HTR-8/SVneo (cell line): ENCODE measurements around the gene LRRC41.

Experiments
- DNase-seq: peaks from one replicate; pipeline ENCODE4 v3.0.0; 2011; ENCODE audit warnings: low spot score, mixed read lengths; ENCODE audit not compliant: insufficient read length
- FAIRE-seq: peaks from 2 replicates; lab custom pipeline; 2011; peaks lifted over from hg19 to GRCh38; lab: Jason Lieb, UNC

Gene LRRC41

GRCh38 chr1:46288485-46289133, 14.8 kb downstream of the LRRC41 start:
- FAIRE-seq = no peak

GRCh38 chr1:46285730-46286477, 17.5 kb downstream of the LRRC41 start:
- FAIRE-seq (no peak), DNase-seq (no peak)

More at GRCh38 chr1:46288485-46289133, 14.8 kb downstream of the LRRC41 start:
- DNase-seq = no peak

GRCh38 chr1:46284597-46285564, 18.5 kb downstream of the LRRC41 start:
- DNase-seq (no peak), FAIRE-seq (peak; percentile 20)

- DNase-seq (no peak), FAIRE-seq (no peak)
Observed at GRCh38 chr1:46284058-46284457, 19.4 kb downstream of the LRRC41 start.

GRCh38 chr1:46281021-46281420, 22.4 kb downstream of the LRRC41 start:
- no peak for FAIRE-seq
- DNase-seq = no peak

GRCh38 chr1:46280092-46280491, 23.3 kb downstream of the LRRC41 start:
- FAIRE-seq (no peak), DNase-seq (no peak)

GRCh38 chr1:46278807-46279206, 24.6 kb downstream of the LRRC41 start:
- FAIRE-seq (no peak), DNase-seq (no peak)

- no peak for DNase-seq
- FAIRE-seq = no peak
Observed at GRCh38 chr1:46277658-46278373, 25.6 kb downstream of the LRRC41 start.

GRCh38 chr1:46275030-46275337, 28.4 kb downstream of the LRRC41 start:
- DNase-seq (no peak), FAIRE-seq (no peak)

- DNase-seq = no peak
Observed at GRCh38 chr1:46274225-46275029, 29.0 kb downstream of the LRRC41 start.

GRCh38 chr1:46268578-46268977, 34.8 kb downstream of the LRRC41 start:
- FAIRE-seq (no peak), DNase-seq (no peak)

More at GRCh38 chr1:46274225-46275029, 29.0 kb downstream of the LRRC41 start:
- no peak for FAIRE-seq

GRCh38 chr1:46263146-46263545, 40.3 kb downstream of the LRRC41 start:
- DNase-seq (no peak), FAIRE-seq (no peak)

- FAIRE-seq = no peak
Observed at GRCh38 chr1:46262508-46262907, 40.9 kb downstream of the LRRC41 start.

GRCh38 chr1:46256523-46256922, 46.9 kb downstream of the LRRC41 start:
- FAIRE-seq = no peak
- DNase-seq = no peak

More at GRCh38 chr1:46262508-46262907, 40.9 kb downstream of the LRRC41 start:
- DNase-seq = no peak

- no peak for DNase-seq
- no peak for FAIRE-seq
Observed at GRCh38 chr1:46254668-46255067, 48.7 kb downstream of the LRRC41 start.

- no peak for FAIRE-seq
- peak; percentile 8 for DNase-seq
Observed at GRCh38 chr1:46248122-46248920, 55.1 kb downstream of the LRRC41 start.

- peak; percentile 81 for FAIRE-seq
- DNase-seq = peak; percentile 97
Observed at GRCh38 chr1:46247436-46248121, 55.8 kb downstream of the LRRC41 start, which contains the start of gene RAD54L. Gene RAD54L, plus strand, starts transcription at chr1:46247763. Its CDS starts 643 bp downstream, at chr1:46248406.
